CD8-positive, alpha-beta memory T cell (primary cell): Measurements from ENCODE around the gene SCRN2. TPM values are rescaled to one million over a fixed set of nuclear protein-coding genes. Genes with fewer than 3 reads are reported as not detected.
A peak's percentile ranks its signal among the peaks of the same experiment; 100 is the strongest.

Experiments
- CTCF ChIA-PET: fragments of 350-600 bp; sonication (Branson Sonifier 250); formaldehyde crosslinking; loops from one replicate; lab custom pipeline; 2021; ENCODE audit warnings: antibody characterized with exemption; lab: Charles Lee
- POLR2A ChIA-PET: fragments of 350-600 bp; sonication (Branson Sonifier 250); formaldehyde crosslinking; loops from one replicate; lab custom pipeline; 2021; ENCODE audit warnings: antibody characterized with exemption; lab: Charles Lee
- DNase-seq, 5 donors: peaks; one replicate each; pipeline versions ENCODE4 v3.0.0 to v3.0.0-alpha.2; 2020 to 2022; ENCODE audit warnings: mixed read lengths in 1 of 5
- H3K27ac ChIP-seq: one replicate; pipeline ENCODE4 v1.7.0; 2013; ENCODE audit warnings: low read depth, mild to moderate bottlenecking, low read length, moderate library complexity
- H3K27me3 ChIP-seq: 2 replicates; pipeline ENCODE4 v1.7.0; 2013; ENCODE audit warnings: low read length, mild to moderate bottlenecking; ENCODE audit not compliant: insufficient read depth, poor library complexity, severe bottlenecking
- H3K36me3 ChIP-seq: 2 replicates; pipeline ENCODE4 v1.7.0; 2013; ENCODE audit warnings: mild to moderate bottlenecking, low read length, moderate library complexity; ENCODE audit not compliant: insufficient read depth
- H3K4me1 ChIP-seq: 2 replicates; pipeline ENCODE4 v1.7.0; 2013; ENCODE audit warnings: mild to moderate bottlenecking, low read length, moderate library complexity; ENCODE audit not compliant: insufficient read depth
- H3K4me3 ChIP-seq: 2 replicates; pipeline ENCODE4 v1.7.0; 2013; ENCODE audit warnings: mild to moderate bottlenecking, low read length
- H3K9me3 ChIP-seq: 2 replicates; pipeline ENCODE4 v1.7.0; 2013; ENCODE audit warnings: mild to moderate bottlenecking, low read length
- H3K27ac Mint-ChIP-seq, 8 donors: one replicate each; pipeline ENCODE4 v1.8.0; 2020 to 2021; ENCODE audit warnings: mixed read lengths in 8 of 8, mild to moderate bottlenecking in 6 of 8, inconsistent platforms in 3 of 8, moderate library complexity in 3 of 8
- H3K27me3 Mint-ChIP-seq, 2 donors: one replicate each; pipeline ENCODE4 v1.8.0; 2020 to 2021; ENCODE audit warnings: mixed read lengths in 2 of 2, mild to moderate bottlenecking in 1 of 2, moderate library complexity in 1 of 2
- H3K36me3 Mint-ChIP-seq, 3 donors: one replicate each; pipeline ENCODE4 v1.8.0; 2020 to 2021; ENCODE audit warnings: mixed read lengths in 3 of 3, inconsistent platforms in 1 of 3, mild to moderate bottlenecking in 1 of 3
- H3K4me1 Mint-ChIP-seq, 3 donors: one replicate each; pipeline ENCODE4 v1.8.0; 2020 to 2021; ENCODE audit warnings: mixed read lengths in 3 of 3, inconsistent platforms in 1 of 3, mild to moderate bottlenecking in 1 of 3
- H3K4me3 Mint-ChIP-seq, 7 donors: one replicate each; pipeline ENCODE4 v1.8.0; 2020 to 2021; ENCODE audit warnings: mixed read lengths in 7 of 7, mild to moderate bottlenecking in 6 of 7, moderate library complexity in 4 of 7, inconsistent platforms in 2 of 7
- H3K9me3 Mint-ChIP-seq, 5 donors: one replicate each; pipeline ENCODE4 v1.8.0; 2020 to 2022; ENCODE audit warnings: mixed read lengths in 5 of 5, mild to moderate bottlenecking in 3 of 5, moderate library complexity in 2 of 5, inconsistent platforms in 1 of 5
- polyA plus RNA-seq: library from polyadenylated mRNA; unstranded; fragments of 300-500 nt; fragmentation: Illumina TruSeq; gene quantifications from one replicate; pipeline ENCODE4 v1.2.3, GENCODE V29; 2021
- total RNA-seq, 2 experiments: library from RNA; stranded (reverse); gene quantifications; one replicate each; pipeline ENCODE4 v1.2.3, GENCODE V29; 2021

SCRN2 gene
- total and polyA plus RNA-seq, 3 experiments from 2014 or later = 17.2 to 18.0 (median 17.3) TPM

DNA sequence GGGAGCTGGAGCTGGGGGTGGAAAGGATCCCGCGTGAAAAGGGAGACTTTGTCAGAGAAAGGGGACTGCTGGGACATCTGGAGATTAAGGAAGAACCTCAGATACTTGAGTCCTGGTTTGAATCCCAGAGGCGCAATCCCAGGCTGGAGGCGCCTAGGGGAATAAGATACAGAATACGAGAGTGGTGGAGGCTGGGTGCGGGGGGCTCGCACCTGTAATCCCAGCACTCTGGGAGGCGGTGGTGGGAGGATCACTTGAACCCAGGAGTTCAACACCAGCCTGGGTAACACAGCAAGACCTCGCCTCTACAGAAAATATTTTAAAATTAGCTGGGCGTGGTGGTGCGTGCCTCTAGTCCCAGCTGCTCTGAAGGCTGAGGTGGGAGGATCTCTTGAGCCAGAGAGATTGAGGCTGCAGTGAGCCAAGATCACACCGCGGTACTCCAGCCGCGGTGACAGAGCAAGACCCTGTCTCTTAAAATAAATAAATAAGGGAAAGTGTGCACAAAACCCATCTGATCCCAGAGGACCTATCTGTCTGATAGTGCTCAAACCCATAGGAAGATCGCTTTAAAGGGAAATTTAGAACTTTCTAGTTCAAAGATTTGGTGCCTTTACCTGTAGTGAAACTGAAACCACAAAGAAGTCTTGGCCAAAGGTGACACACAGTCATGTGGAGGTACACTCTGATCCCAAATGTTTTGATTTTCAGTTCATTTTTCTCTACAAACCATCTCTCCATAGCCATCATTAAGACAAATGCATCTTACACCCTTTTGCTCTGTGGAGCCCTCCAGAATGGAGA, 617 bp upstream of the SCRN2 start:
- Mint-ChIP-seq H3K36me3 (peaks cover 0 to 26% (median 2%) of the 10 kb centered on the region in 3 donors), H3K27ac (peak overlapping the region in 7 of 8 donors; percentile 44 to 98 (median 87)), H3K9me3 (no peaks in the 10 kb centered on the region), H3K4me3 (peak overlapping the region; percentile 80 to 97 (median 94)), H3K27me3 (peaks cover 4 to 36% of the 10 kb centered on the region in 2 donors), H3K4me1 (peaks cover 23 to 38% (median 28%) of the 10 kb centered on the region in 3 donors)
- DNase-seq = no peak
- no peaks in the 10 kb centered on the region for H3K9me3 ChIP-seq
- peak overlapping the region; percentile 73 for H3K4me3 ChIP-seq
- ChIA-PET CTCF (interaction anchor here (0.6 to 14.0 kb wide), 22 partner anchors 8 to 267 kb away, joined by 3 to 314 read pairs (median 4); partner anchors contain the start of genes CDK5RAP3, LRRC46, MRPL10 and OSBPL7), POLR2A (interaction anchor here (1.0 to 2.6 kb wide), 4 partner anchors 10 to 191 kb away, joined by 4 to 18 read pairs (median 8); partner anchors contain the start of genes LRRC46, MRPL10 and SP2)
- peaks cover 32% of the 10 kb centered on the region for H3K4me1 ChIP-seq
- H3K27me3 ChIP-seq = peaks cover 15% of the 10 kb centered on the region
- H3K27ac ChIP-seq = peak overlapping the region; percentile 77
- H3K36me3 ChIP-seq = no peaks in the 10 kb centered on the region

DNA sequence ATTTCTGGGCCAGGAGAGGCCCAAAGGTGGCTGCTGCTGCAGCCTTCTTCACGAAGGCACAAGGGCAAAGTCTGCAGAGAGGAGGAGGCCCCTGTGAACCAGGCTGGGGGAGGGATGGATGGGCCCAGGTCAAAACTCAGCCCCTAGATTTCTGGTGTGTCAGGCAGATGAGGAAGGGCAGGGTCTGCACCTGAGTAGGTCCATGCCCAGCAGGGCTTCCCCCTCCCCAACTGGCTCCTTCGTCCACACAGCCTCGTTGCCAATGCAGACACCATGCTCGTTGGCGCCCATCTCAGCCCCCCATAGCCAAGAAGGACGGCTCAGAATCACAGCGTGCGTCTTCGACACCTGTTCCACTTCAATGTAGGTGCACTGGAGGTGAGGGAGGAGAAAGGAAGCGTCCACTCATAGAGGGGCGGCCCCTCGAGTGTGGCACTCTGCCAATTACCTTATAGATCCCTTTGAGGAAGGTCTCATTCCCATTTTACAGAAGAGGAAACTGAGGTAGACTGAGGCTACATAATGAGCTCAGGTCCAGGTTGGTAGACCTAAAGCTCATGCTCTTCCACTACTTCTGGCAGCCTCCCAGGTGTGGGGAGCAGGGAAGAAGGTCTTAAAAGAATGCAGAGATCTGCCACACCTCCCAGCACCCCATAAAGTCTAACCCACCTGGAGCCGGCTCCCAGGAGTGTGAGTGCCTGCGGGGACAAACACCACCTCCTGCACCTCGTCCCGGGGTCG, 902 bp downstream of the SCRN2 start:
- H3K27ac ChIP-seq = peak overlapping the region; percentile 77
- H3K36me3 ChIP-seq = no peaks in the 10 kb centered on the region
- ChIA-PET CTCF (interaction anchor here (0.6 to 14.0 kb wide), 12 partner anchors 9 to 319 kb away, joined by 3 to 314 read pairs (median 4); partner anchors contain the start of genes LRRC46, MRPL10, OSBPL7 and SP2), POLR2A (interaction anchor here (1.4 to 2.6 kb wide), 3 partner anchors 9 to 55 kb away, joined by 6 to 18 read pairs (median 11); partner anchors contain the start of genes LRRC46, MRPL10 and SP2)
- H3K4me3 ChIP-seq = peak overlapping the region; percentile 73
- Mint-ChIP-seq H3K4me1 (peaks cover 26 to 40% (median 34%) of the 10 kb centered on the region in 3 donors), H3K9me3 (no peaks in the 10 kb centered on the region), H3K27ac (peak overlapping the region in 6 of 8 donors; percentile 36 to 98 (median 86)), H3K27me3 (peaks cover 4 to 21% of the 10 kb centered on the region in 2 donors), H3K4me3 (peak overlapping the region; percentile 80 to 97 (median 94)), H3K36me3 (peaks cover 0 to 32% (median 2%) of the 10 kb centered on the region in 3 donors)
- no peaks in the 10 kb centered on the region for H3K9me3 ChIP-seq
- H3K4me1 ChIP-seq = peaks cover 39% of the 10 kb centered on the region
- DNase-seq = no peak
- peaks cover 2% of the 10 kb centered on the region for H3K27me3 ChIP-seq

DNA sequence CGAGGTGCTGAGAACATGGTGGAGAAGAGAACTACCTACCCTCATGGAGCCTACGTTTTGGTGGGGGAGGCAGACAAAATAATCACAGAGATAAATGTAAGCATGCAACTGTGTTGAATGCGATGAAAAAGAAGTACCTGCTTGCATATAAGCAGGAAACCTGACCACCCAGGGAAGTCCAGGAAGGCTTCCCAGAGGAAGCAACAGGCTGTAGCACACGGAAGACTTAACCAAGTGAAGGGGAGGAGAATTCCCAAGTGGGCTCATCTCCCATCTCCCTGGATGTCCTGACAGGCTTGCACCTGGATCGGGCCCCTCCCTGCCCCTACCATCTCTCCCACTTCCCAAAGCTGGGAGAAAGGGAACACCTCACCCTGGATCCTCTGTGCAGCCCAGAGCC, 2.0 kb downstream of the SCRN2 start:
- Histone ChIP-seq H3K36me3 (no peaks in the 10 kb centered on the region), H3K9me3 (no peaks in the 10 kb centered on the region), H3K4me1 (peaks cover 50% of the 10 kb centered on the region), H3K27me3 (no peaks in the 10 kb centered on the region), H3K4me3 (no peak overlapping the region), H3K27ac (no peak overlapping the region)
- peak overlapping the region in 5 of 7 donors; percentile 22 to 91 (median 54) for H3K4me3 Mint-ChIP-seq
- CTCF ChIA-PET = interaction anchor here (1.7 kb wide), 1 partner anchor 131 kb away, joined by 4 read pairs; no protein-coding TSS in a partner anchor
- no peak overlapping the region for H3K27ac Mint-ChIP-seq
- peaks cover 0 to 10% of the 10 kb centered on the region in 2 donors for H3K27me3 Mint-ChIP-seq
- POLR2A ChIA-PET = interaction anchor here (2.6 kb wide), 1 partner anchor 8 kb away, joined by 11 read pairs; the partner anchor contains the start of genes LRRC46 and MRPL10
- peaks cover 0 to 32% (median 2%) of the 10 kb centered on the region in 3 donors for H3K36me3 Mint-ChIP-seq
- no peak for DNase-seq
- peaks cover 35 to 51% (median 44%) of the 10 kb centered on the region in 3 donors for H3K4me1 Mint-ChIP-seq
- no peaks in the 10 kb centered on the region for H3K9me3 Mint-ChIP-seq

DNA sequence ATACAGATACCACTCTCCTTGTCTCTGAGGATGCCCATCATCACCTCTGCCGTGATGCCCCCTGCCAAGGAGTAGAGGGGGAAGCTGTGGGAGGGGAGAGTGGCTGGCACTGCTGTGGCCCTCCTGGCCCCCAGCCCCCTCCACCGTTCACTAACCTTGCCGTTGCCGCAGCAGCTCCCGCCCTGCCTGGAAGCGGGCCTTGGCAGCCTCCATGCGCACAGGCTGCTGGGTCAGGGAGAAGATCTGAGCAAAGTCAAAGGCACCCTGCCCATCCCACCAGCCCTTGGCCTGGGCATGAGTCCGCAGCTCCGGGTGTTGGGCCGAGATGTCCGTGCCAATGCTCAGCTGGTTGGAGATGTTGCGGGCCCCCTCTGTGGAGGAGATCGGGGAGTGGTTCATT, 2.4 kb downstream of the SCRN2 start:
- POLR2A ChIA-PET = no interaction called here

DNA sequence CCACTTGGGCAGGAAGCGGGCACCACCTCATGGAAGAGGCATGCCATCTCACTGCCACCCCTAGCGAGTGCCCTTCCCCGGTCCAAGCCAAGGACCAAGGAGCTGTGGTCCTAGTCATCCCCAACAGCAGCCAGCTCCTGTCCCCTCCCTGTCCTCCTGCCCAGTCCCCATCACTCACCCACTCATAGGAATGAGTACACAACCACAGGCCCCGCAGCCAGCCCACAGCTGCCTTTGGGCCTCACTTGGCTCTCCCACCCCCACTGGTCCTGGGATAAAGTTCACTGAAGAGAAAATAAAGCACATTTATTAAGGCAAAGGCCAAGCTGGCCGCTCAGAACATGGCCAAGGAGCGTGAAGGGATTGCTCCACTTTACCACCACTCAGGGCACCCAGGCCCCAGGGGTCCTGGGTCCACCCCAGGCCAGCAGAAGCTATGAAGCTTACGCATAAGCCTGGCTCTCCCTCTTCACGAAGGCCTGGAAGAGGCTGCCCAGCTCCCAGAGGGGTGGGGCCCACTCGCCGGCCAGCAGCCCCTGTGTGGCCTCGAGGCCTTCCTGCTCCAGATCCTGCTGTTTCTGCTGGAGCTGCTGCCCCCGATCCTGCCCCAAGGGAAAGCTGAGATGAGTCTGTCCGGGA, 3.6 kb downstream of the SCRN2 start:
- Histone ChIP-seq H3K9me3 (no peaks in the 10 kb centered on the region), H3K4me3 (no peak overlapping the region), H3K4me1 (peaks cover 48% of the 10 kb centered on the region), H3K27ac (no peak overlapping the region), H3K27me3 (no peaks in the 10 kb centered on the region), H3K36me3 (no peaks in the 10 kb centered on the region)
- DNase-seq = no peak
- Mint-ChIP-seq H3K4me1 (peaks cover 31 to 56% (median 41%) of the 10 kb centered on the region in 3 donors), H3K27ac (peak overlapping the region in 3 of 8 donors; percentile 33 to 55 (median 54)), H3K9me3 (no peaks in the 10 kb centered on the region), H3K4me3 (peak overlapping the region in 1 of 7 donors; percentile 40), H3K36me3 (peaks cover 0 to 32% (median 2%) of the 10 kb centered on the region in 3 donors), H3K27me3 (no peaks in the 10 kb centered on the region)
- CTCF ChIA-PET = interaction anchor here (0.8 to 1.8 kb wide), 4 partner anchors 52 to 109 kb away, joined by 4 to 10 read pairs (median 4); no protein-coding TSS in a partner anchor
- POLR2A ChIA-PET = interaction anchor here (0.9 kb wide), 2 partner anchors 14 to 58 kb away, joined by 3 to 5 read pairs; partner anchors contain the start of gene SP2

More for the DNA sequence above, 2.4 kb downstream of the SCRN2 start:
- H3K4me1 Mint-ChIP-seq = peaks cover 36 to 54% (median 46%) of the 10 kb centered on the region in 3 donors
- no peak overlapping the region for H3K4me3 ChIP-seq
- peaks cover 0 to 32% (median 2%) of the 10 kb centered on the region in 3 donors for H3K36me3 Mint-ChIP-seq
- CTCF ChIA-PET = interaction anchor here (1.7 kb wide), 1 partner anchor 131 kb away, joined by 4 read pairs; no protein-coding TSS in a partner anchor
- no peak overlapping the region for H3K27ac Mint-ChIP-seq
- H3K27me3 Mint-ChIP-seq = peaks cover 0 to 6% of the 10 kb centered on the region in 2 donors
- H3K4me1 ChIP-seq = peaks cover 53% of the 10 kb centered on the region
- H3K27me3 ChIP-seq = no peaks in the 10 kb centered on the region
- no peaks in the 10 kb centered on the region for H3K9me3 Mint-ChIP-seq
- H3K36me3 ChIP-seq = no peaks in the 10 kb centered on the region
- DNase-seq = no peak
- peak overlapping the region in 3 of 7 donors; percentile 34 to 61 (median 54) for H3K4me3 Mint-ChIP-seq
- no peak overlapping the region for H3K27ac ChIP-seq
- no peaks in the 10 kb centered on the region for H3K9me3 ChIP-seq

DNA sequence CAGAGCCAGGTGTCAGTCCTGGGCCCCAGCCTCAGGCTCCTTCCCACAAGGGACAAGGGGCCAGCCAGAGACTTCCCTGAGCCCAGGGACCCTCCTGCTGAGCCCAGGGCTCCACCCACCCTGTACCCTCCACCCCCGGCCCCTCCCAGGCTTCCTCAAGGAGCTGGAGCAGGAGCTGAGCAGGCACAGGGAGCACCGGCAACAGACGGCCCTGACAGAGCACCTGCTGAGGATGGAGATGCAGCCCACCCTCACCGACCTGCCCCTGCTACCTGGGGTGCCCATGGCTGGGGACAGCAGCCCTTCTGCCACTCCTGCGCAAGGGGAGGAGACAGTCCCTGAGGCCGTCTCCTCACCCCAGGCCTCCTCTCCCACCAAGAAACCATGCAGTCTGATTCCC, 4.5 kb downstream of the SCRN2 start:
- Mint-ChIP-seq H3K27ac (no peak overlapping the region), H3K27me3 (no peaks in the 10 kb centered on the region)
- CTCF ChIA-PET = interaction anchor here (1.8 kb wide), 1 partner anchor 53 kb away, joined by 10 read pairs; no protein-coding TSS in a partner anchor

DNA sequence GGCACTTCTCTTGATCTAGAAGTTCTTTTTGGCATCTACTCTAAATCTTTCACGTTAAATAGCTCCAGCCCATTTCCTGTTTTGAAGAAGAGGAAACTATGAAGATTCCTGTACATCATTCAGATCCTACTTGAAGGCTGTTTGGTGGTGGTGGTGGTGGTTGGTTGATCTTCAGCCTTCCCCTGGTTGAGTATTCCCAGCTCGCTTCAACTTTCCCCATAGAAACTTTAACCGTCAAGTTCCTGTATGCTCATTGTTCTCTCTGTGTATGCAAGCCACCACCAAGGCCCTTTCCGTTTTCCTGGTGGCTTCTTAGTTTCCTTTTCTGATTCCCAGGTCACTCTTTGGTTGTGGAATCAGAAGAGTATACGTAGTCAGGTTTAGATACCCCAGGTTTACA, 6.3 kb downstream of the SCRN2 start:
- Mint-ChIP-seq H3K27ac (peak overlapping the region in 4 of 8 donors; percentile 31 to 57 (median 44)), H3K36me3 (peaks cover 0 to 35% (median 2%) of the 10 kb centered on the region in 3 donors), H3K27me3 (peaks cover 0 to 4% of the 10 kb centered on the region in 2 donors), H3K4me1 (peaks cover 37 to 54% (median 43%) of the 10 kb centered on the region in 3 donors), H3K9me3 (no peaks in the 10 kb centered on the region), H3K4me3 (peak overlapping the region in 1 of 7 donors; percentile 63)
- no peaks in the 10 kb centered on the region for H3K9me3 ChIP-seq
- H3K4me1 ChIP-seq = peaks cover 48% of the 10 kb centered on the region
- no peak overlapping the region for H3K27ac ChIP-seq
- no peaks in the 10 kb centered on the region for H3K27me3 ChIP-seq
- no peaks in the 10 kb centered on the region for H3K36me3 ChIP-seq
- CTCF ChIA-PET = interaction anchor here (0.8 to 1.0 kb wide), 2 partner anchors 8 to 13 kb away, joined by 3 read pairs; no protein-coding TSS in a partner anchor
- DNase-seq = no peak
- H3K4me3 ChIP-seq = no peak overlapping the region
- POLR2A ChIA-PET = interaction anchor here (1.2 kb wide), 1 partner anchor 61 kb away, joined by 3 read pairs; the partner anchor contains the start of gene SP2

More for the DNA sequence above, 4.5 kb downstream of the SCRN2 start:
- H3K36me3 ChIP-seq = no peaks in the 10 kb centered on the region
- POLR2A ChIA-PET = no interaction called here
- Mint-ChIP-seq H3K36me3 (peaks cover 0 to 32% (median 2%) of the 10 kb centered on the region in 3 donors), H3K4me3 (no peak overlapping the region), H3K4me1 (peaks cover 33 to 55% (median 41%) of the 10 kb centered on the region in 3 donors), H3K9me3 (no peaks in the 10 kb centered on the region)
- H3K4me1 ChIP-seq = peaks cover 47% of the 10 kb centered on the region
- H3K27me3 ChIP-seq = no peaks in the 10 kb centered on the region
- no peak overlapping the region for H3K4me3 ChIP-seq
- no peaks in the 10 kb centered on the region for H3K9me3 ChIP-seq
- DNase-seq = no peak
- H3K27ac ChIP-seq = no peak overlapping the region
